Urinary bladder (tissue), 4 donors: ENCODE data around the gene LRP4. TPM values are rescaled to one million over a fixed set of nuclear protein-coding genes. Genes with fewer than 3 reads are reported as not detected.

Experiments
- DNase-seq: peaks from one replicate; pipeline ENCODE4 v3.0.0-alpha.2; 2015; ENCODE audit errors: extremely low spot score
- H3K27ac ChIP-seq: one replicate; pipeline ENCODE4 v1.5.1; 2013; ENCODE audit warnings: low read depth, mild to moderate bottlenecking, moderate library complexity
- H3K36me3 ChIP-seq: one replicate; pipeline ENCODE4 v1.6.1; 2013; ENCODE audit warnings: mild to moderate bottlenecking, moderate library complexity; ENCODE audit not compliant: insufficient read depth
- H3K4me1 ChIP-seq: one replicate; pipeline ENCODE4 v1.6.1; 2013; ENCODE audit warnings: mild to moderate bottlenecking, moderate library complexity; ENCODE audit not compliant: insufficient read depth
- H3K4me3 ChIP-seq: one replicate; pipeline ENCODE4 v1.5.1; 2013; ENCODE audit warnings: low read depth, low read length
- WGBS: extraction: QIAGEN DNeasy Blood & Tissue Kit; methylation state at CpG from one replicate; pipeline ENCODE4 v1.1.7; 2013; 5-methylcytosine and 5-hydroxymethylcytosine counted together
- polyA plus RNA-seq: library from polyadenylated mRNA; stranded (reverse); fragments of 200-250 nt; gene quantifications from one replicate; pipeline ENCODE4 v1.2.3, GENCODE V29; 2013
- total RNA-seq: library from RNA; depleted of rRNA; stranded (reverse); fragments of >200 nt; gene quantifications from one replicate; pipeline ENCODE4 v1.2.3, GENCODE V29; 2014
- donor health status: healthy with polysubstance abuse.
- donor health status: healthy.

The LRP4 gene
- total and polyA plus RNA-seq, 2 donors = 2.4 to 8.1 TPM

GRCh38 chr11:46838501-46838900, 79.8 kb downstream of the LRP4 start:
- H3K4me1 ChIP-seq = no peaks in the 10 kb centered on the region
- 96% methylated on average over 6 of the region's 6 CpGs for WGBS
- H3K4me3 ChIP-seq = no peak overlapping the region
- no peak overlapping the region for H3K27ac ChIP-seq
- peaks cover 1% of the 10 kb centered on the region for H3K36me3 ChIP-seq
- no peak for DNase-seq

DNA sequence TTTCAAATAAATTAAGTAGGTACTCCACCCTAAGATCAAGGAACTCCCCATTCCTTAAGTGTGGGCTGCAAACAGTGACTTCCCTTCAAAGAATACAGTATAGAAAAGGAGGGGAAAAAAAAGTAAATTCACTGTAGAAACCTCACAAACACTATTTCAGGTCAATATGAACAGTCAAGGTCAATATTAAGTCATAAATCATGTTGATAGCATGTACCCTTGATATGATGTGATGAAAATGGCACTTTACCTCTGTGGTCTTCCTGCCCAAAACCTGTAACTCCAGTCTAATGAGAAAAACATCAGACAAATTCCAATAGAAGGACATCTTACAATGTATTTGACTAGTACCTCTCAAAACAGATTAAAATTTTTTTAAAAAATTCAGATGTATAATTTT, 80.5 kb downstream of the LRP4 start:
- peaks cover 1% of the 10 kb centered on the region for H3K36me3 ChIP-seq
- DNase-seq = no peak

DNA sequence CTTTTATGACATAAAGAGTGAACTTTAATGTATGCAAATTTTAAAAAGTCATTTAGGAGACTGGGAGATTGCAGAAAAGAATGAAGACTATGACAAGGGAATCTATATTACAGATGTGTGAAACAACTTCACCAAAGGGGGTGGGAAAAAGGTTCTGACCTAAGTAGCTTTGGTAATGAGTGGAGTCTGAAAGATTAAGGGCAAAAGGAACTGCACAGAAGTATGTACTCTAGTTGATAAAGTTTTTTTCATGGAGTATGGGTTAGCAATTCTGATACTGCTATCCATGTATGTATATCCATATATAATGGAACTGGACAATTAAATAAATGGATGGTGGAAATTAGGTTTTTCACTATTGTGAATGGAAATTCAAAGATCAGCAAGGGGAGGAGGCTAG, 81.5 kb downstream of the LRP4 start:
- Histone ChIP-seq H3K27ac (no peak overlapping the region), H3K4me3 (no peak overlapping the region), H3K4me1 (no peaks in the 10 kb centered on the region), H3K36me3 (peaks cover 1% of the 10 kb centered on the region)
- DNase-seq = no peak

More for the DNA sequence above, 80.5 kb downstream of the LRP4 start:
- no peak overlapping the region for H3K27ac ChIP-seq
- no peaks in the 10 kb centered on the region for H3K4me1 ChIP-seq
- no peak overlapping the region for H3K4me3 ChIP-seq

DNA sequence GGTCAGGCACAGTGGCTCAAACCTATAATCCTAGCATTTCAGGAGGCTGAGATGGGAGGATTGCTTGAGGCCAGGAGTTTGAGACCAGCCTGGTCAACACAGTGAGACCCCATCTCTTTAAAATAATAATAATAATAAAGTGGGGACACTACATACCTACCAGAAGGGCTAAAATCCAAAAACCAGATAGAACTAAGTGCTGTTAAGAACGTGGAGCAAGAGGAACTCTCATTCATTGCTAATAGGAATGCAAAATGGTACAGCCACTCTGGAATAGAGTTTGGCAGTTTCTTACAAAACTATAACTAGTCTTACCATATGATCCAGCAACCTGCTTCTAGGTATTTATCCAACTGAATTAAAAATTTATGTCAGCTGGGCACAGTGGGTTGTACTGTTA, 81.9 kb downstream of the LRP4 start:
- no peak for DNase-seq
- Histone ChIP-seq H3K4me3 (no peak overlapping the region), H3K27ac (no peak overlapping the region), H3K36me3 (peaks cover 1% of the 10 kb centered on the region), H3K4me1 (no peaks in the 10 kb centered on the region)
- WGBS = 97% methylated on average over 1 of the region's 1 CpG

GRCh38 chr11:46835897-46836296, 82.5 kb downstream of the LRP4 start:
- DNase-seq = no peak
- WGBS = 72% methylated on average over 3 of the region's 3 CpGs

DNA sequence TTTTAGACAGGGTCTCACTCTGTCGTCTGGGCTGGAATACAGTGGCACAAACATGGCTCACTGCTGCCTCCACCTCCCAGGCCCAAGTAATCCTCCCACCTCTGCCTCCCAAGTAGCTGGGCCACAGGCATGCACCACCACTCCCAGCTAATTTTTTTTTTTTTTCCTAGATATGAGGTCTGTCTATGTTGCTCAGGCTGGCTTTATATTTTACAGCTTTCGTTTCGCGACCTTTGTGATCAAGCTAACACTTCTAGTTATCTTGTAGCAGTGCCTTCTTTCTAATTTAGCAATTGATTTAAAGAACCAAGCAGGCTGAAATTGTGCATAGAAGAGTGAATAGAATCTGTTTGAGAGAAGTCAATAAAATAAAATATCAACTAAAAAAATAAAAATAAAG, 83.5 kb downstream of the LRP4 start:
- Histone ChIP-seq H3K36me3 (peaks cover 1% of the 10 kb centered on the region), H3K4me1 (no peaks in the 10 kb centered on the region), H3K4me3 (no peak overlapping the region), H3K27ac (no peak overlapping the region)
- no peak for DNase-seq
- 94% methylated on average over 4 of the region's 4 CpGs for WGBS

More at GRCh38 chr11:46835897-46836296, 82.5 kb downstream of the LRP4 start:
- H3K36me3 ChIP-seq = peaks cover 1% of the 10 kb centered on the region
- no peak overlapping the region for H3K27ac ChIP-seq
- no peaks in the 10 kb centered on the region for H3K4me1 ChIP-seq
- H3K4me3 ChIP-seq = no peak overlapping the region

DNA sequence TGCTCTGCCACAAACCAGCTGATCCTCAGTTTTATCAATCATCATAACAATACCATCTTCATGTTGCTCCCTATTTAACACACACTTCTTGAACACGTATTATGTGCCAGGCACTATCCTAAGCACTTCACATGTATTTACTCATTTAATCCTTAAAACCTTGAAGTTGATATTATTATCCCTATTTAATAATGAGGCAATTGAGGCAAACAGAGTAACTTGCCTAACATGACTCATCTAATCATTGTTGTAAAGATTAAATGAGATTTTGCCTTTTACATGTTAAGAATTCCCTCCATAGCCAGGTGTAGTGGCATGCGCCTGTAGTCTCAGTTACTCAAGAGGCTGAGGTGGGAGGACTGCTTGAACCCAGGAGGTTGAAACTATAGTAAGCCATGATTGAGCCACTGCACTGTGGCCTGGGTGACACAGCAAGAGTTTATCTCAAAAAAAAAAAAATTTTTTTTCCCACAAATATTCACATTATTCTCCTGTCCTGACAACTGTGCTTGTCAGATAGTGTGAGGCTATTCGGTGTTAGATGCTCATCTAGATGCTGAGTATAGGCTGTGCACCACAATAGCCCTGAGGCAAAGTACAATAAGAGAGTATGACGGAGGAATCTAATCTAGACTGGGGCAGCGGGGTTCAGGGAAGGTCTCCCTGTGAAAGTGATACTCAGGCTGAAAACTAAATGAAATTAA, 85.7 kb downstream of the LRP4 start:
- H3K4me1 ChIP-seq = no peaks in the 10 kb centered on the region
- H3K27ac ChIP-seq = no peak overlapping the region
- 90% methylated on average over 5 of the region's 5 CpGs for WGBS
- DNase-seq = no peak
- H3K4me3 ChIP-seq = no peak overlapping the region
- peaks cover 1% of the 10 kb centered on the region for H3K36me3 ChIP-seq

DNA sequence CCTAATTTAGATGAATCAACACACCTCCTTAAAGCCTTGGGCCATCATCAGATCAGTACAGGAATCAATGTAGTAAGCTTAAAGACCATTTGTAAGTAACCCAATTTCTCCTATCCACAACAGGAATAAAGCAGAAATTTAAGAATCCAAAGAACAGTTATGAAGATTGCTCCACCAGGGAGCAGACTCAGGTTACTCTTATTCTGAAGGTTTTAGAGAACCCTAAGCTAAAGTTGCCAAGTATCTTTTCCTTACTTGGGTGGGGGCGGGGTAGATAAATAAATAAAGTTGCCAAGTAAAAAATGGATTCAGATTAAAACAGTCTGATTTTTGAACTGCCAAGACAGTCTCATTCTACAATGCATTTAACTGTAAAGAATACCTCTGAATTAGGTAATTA, 90.4 kb downstream of the LRP4 start:
- 54% methylated on average over 1 of the region's 1 CpG for WGBS
- Histone ChIP-seq H3K36me3 (no peaks in the 10 kb centered on the region), H3K4me3 (no peak overlapping the region), H3K27ac (no peak overlapping the region), H3K4me1 (no peaks in the 10 kb centered on the region)
- no peak for DNase-seq

DNA sequence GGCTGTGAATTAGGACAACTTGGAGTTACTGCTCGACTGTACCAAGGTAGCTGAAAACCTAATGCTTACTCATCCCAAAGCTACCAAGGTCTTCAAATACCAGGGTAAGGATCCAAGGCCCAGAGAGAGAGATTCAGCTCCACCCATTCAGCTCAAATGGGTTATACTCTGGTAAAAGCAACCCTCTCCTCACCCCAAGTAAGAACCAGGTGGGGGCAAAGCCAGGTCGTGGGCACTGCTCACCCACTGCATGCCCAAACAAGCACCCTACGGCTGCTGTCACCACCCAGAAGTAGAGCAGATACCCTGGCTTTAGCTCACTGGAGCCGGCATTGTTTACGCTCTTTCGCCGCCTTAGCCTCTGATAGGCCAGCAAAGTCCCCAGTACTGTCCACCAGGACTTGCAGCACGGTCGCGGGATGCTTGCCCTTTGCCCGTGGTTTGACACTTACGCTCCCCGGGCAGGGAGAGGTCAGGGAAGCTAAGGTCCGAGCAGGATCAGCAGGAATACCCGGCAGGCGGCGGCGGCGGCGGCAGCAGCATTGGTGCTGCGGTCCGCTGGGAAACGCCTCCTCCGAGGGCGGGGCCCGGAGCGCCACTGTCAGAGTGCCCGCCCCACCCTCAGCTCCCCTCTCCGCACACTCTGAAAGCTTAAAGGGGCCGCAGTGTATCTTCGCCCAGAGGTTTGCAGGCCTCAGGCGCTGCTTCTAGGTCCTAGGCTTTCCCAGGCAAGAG, 91.9 kb downstream of the LRP4 start:
- Histone ChIP-seq H3K36me3 (no peaks in the 10 kb centered on the region), H3K4me1 (no peaks in the 10 kb centered on the region), H3K27ac (peak overlapping the region; percentile 32), H3K4me3 (peak overlapping the region; percentile 46)
- WGBS = under 1% methylated on average over 32 of the region's 32 CpGs
- peak; percentile 53 for DNase-seq

GRCh38 chr11:46808799-46809431, 109.4 kb downstream of the LRP4 start:
- H3K27ac ChIP-seq = no peak overlapping the region
- 58% methylated on average over 3 of the region's 3 CpGs for WGBS
- H3K36me3 ChIP-seq = peaks cover 2% of the 10 kb centered on the region
- H3K4me3 ChIP-seq = no peak overlapping the region
- no peak for DNase-seq
- H3K4me1 ChIP-seq = no peaks in the 10 kb centered on the region

Other genes with a start within 250 kb of the LRP4 start
- gene ARHGAP1, start 217.9 kb downstream of the LRP4 start, total RNA-seq = 41.8 TPM
- gene ARHGAP1, start 217.9 kb downstream of the LRP4 start, polyA plus RNA-seq = 128 TPM
- gene ZNF408, start 217.5 kb downstream of the LRP4 start, total RNA-seq = 3.1 TPM
- gene ZNF408, start 217.5 kb downstream of the LRP4 start, polyA plus RNA-seq = 10.3 TPM
- gene F2, start 199.3 kb downstream of the LRP4 start, total RNA-seq = not detected
- gene F2, start 199.3 kb downstream of the LRP4 start, polyA plus RNA-seq = 0.84 TPM
- 80.5 TPM for gene CKAP5, start 72.3 kb downstream of the LRP4 start, total RNA-seq
- 26.8 TPM for gene CKAP5, start 72.3 kb downstream of the LRP4 start, polyA plus RNA-seq
- 20.9 TPM for gene CSTPP1, start 18.2 kb upstream of the LRP4 start, total RNA-seq
- 20.7 TPM for gene CSTPP1, start 18.2 kb upstream of the LRP4 start, polyA plus RNA-seq